Spleen (tissue), 11 donors: ENCODE data around the gene IL17B. TPM values are rescaled to one million over a fixed set of nuclear protein-coding genes. Genes with fewer than 3 reads are reported as not detected.

Experiments
- DNase-seq: peaks from one replicate; pipeline ENCODE4 v3.0.0-alpha.2; 2020
- H3K27ac ChIP-seq, 8 donors: fragments of 200-600 bp; sonication (generic) in 7 of 8; 1 replicate in 4 of 8; 2 replicates in 4 of 8; pipeline versions ENCODE4 v1.5.0 to v1.8.0; 2016 to 2021; ENCODE audit warnings: inconsistent platforms in 4 of 8, mild to moderate bottlenecking in 4 of 8, moderate library complexity in 1 of 8
- H3K27me3 ChIP-seq, 7 donors: fragments of 200-600 bp; sonication (generic) in 6 of 7; replicated peaks in 1 of 7; 1 replicate in 4 of 7; 2 replicates in 3 of 7; pipeline versions ENCODE4 v1.5.0 to v1.8.0; 2016 to 2021; ENCODE audit warnings: inconsistent platforms in 3 of 7, mild to moderate bottlenecking in 1 of 7
- H3K36me3 ChIP-seq, 6 donors: fragments of 200-600 bp; sonication (generic) in 5 of 6; 1 replicate in 4 of 6; 2 replicates in 2 of 6; pipeline versions ENCODE4 v1.5.0 to v1.8.0; 2016 to 2021; ENCODE audit warnings: inconsistent platforms in 2 of 6
- H3K4me1 ChIP-seq, 6 donors: fragments of 200-600 bp; sonication (generic) in 5 of 6; 1 replicate in 3 of 6; 2 replicates in 3 of 6; pipeline versions ENCODE4 v1.5.0 to v1.8.0; 2016 to 2021; ENCODE audit warnings: inconsistent platforms in 3 of 6
- H3K4me3 ChIP-seq, 8 donors: fragments of 200-600 bp; sonication (generic) in 7 of 8; 1 replicate in 4 of 8; 2 replicates in 4 of 8; pipeline versions ENCODE4 v1.5.0 to v1.8.0; 2016 to 2021; ENCODE audit warnings: inconsistent platforms in 4 of 8, mild to moderate bottlenecking in 4 of 8, moderate library complexity in 2 of 8
- H3K9me3 ChIP-seq, 8 donors: fragments of 200-600 bp; sonication (generic) in 7 of 8; 1 replicate in 4 of 8; 2 replicates in 4 of 8; pipeline versions ENCODE4 v1.5.0 to v1.8.0; 2016 to 2021; ENCODE audit warnings: inconsistent platforms in 4 of 8
- POLR2A ChIP-seq, 3 donors: fragments of 450-650 bp; IDR thresholded peaks; one replicate each; pipeline ENCODE4 v1.5.1; 2017; ENCODE audit warnings: antibody characterized with exemption in 3 of 3, mild to moderate bottlenecking in 1 of 3
- POLR2AphosphoS5 ChIP-seq, 3 donors: sonication (generic); formaldehyde crosslinking; IDR thresholded peaks; one replicate each; pipeline ENCODE4 v1.5.1; 2017; ENCODE audit warnings: antibody characterized with exemption in 3 of 3
- WGBS, 5 donors: extraction: QIAGEN DNeasy Blood & Tissue Kit in 3 of 5; methylation state at CpG; one replicate each; pipeline versions ENCODE4 v1.1.5 to v1.1.7; 2013 to 2018; 5-methylcytosine and 5-hydroxymethylcytosine counted together
- intact Hi-C: fragments of 100-400 bp; cut with DNase I; formaldehyde crosslinking; loops from one replicate; pipeline ENCODE4 v1.15.0; 2023; ENCODE audit warnings: low total_unique reads
- polyA plus RNA-seq, 3 donors: library from polyadenylated mRNA; stranded (reverse); fragments of 200-250 nt; gene quantifications; one replicate each; pipeline ENCODE4 v1.2.1, GENCODE V29; 2013
- total RNA-seq, 7 donors: library from RNA; depleted of rRNA in 3 of 7; stranded (reverse); fragments of >200 nt in 3 of 7; fragmentation: NEBNext Ultra II Directional in 4 of 7; extraction: Animal tissue kit (Norgen Biotek cat#: 25700) in 4 of 7; gene quantifications; one replicate each; pipeline versions ENCODE4 v1.1.0 to v1.2.1, GENCODE V29; 2016 to 2021
- TF ChIP-seq, protein P1 (sequence below), 11 experiments: fragments of 200-600 bp in 7 of 11; fragments of 450-650 bp in 4 of 11; sonication (generic) in 4 of 11; IDR thresholded peaks in 8 of 11; conservative IDR thresholded peaks in 3 of 11; 1 replicate in 7 of 11; 2 replicates in 4 of 11; pipeline versions ENCODE4 v1.4.0 to v1.8.0; 2016 to 2021; ENCODE audit warnings: antibody characterized with exemption in 11 of 11, inconsistent platforms in 4 of 11, mild to moderate bottlenecking in 1 of 11
- donor health status: healthy with polysubstance abuse.
- donor health status: DM: no; HTN: no; CAD: no; lungs with moderate emphysema.
- donor health status: DM: no; HTN: no; CAD: no.
- donor health status: Bipolar disorder and iron deficiency.
- donor health status: healthy.
- donor health status: DM: no; HTN: no; CAD: no.
- donor health status: DM: yes; HTN: yes; CAD: no.

Gene IL17B
- total and polyA plus RNA-seq, 10 donors = 0.30 to 1.4 (median 0.60) TPM; not detected in 4

- peak overlapping the region in 3 of 8 donors; percentile 79 to 90 (median 88) for H3K27ac ChIP-seq
- intact Hi-C loops = no loop called here
- DNase-seq = no peak
- H3K4me1 ChIP-seq = peaks cover 4 to 49% (median 30%) of the 10 kb centered on the region in 6 donors
- TF ChIP-seq, protein P1, sequence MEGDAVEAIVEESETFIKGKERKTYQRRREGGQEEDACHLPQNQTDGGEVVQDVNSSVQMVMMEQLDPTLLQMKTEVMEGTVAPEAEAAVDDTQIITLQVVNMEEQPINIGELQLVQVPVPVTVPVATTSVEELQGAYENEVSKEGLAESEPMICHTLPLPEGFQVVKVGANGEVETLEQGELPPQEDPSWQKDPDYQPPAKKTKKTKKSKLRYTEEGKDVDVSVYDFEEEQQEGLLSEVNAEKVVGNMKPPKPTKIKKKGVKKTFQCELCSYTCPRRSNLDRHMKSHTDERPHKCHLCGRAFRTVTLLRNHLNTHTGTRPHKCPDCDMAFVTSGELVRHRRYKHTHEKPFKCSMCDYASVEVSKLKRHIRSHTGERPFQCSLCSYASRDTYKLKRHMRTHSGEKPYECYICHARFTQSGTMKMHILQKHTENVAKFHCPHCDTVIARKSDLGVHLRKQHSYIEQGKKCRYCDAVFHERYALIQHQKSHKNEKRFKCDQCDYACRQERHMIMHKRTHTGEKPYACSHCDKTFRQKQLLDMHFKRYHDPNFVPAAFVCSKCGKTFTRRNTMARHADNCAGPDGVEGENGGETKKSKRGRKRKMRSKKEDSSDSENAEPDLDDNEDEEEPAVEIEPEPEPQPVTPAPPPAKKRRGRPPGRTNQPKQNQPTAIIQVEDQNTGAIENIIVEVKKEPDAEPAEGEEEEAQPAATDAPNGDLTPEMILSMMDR (IDR thresholded peaks at IDR 0.05 in 8 of 11, conservative IDR thresholded peaks at IDR 0.05 in 3 of 11) = no peak
- TF ChIP-seq POLR2AphosphoS5 (IDR thresholded peaks at IDR 0.05) = no peak
- no peak for TF ChIP-seq POLR2A (IDR thresholded peaks at IDR 0.05)
- H3K4me3 ChIP-seq = peak overlapping the region in 2 of 8 donors; percentile 85 to 92
- H3K36me3 ChIP-seq = peaks cover 0 to 22% (median 8%) of the 10 kb centered on the region in 6 donors
- WGBS, 5 donors = 86 to 93% (median 87%) methylated on average over 8 of the region's 8 CpGs
- H3K27me3 ChIP-seq = no peaks in the 10 kb centered on the region
- H3K9me3 ChIP-seq = no peaks in the 10 kb centered on the region
Measured at GRCh38 chr5:149358868-149359495, 20.1 kb downstream of the IL17B start.

- peak overlapping the region; percentile 66 to 92 (median 76) for H3K4me3 ChIP-seq
- peaks cover 0 to 28% (median 14%) of the 10 kb centered on the region in 6 donors for H3K36me3 ChIP-seq
- no peak for TF ChIP-seq POLR2AphosphoS5 (IDR thresholded peaks at IDR 0.05)
- TF ChIP-seq, protein P1 (IDR thresholded peaks at IDR 0.05 in 8 of 11, conservative IDR thresholded peaks at IDR 0.05 in 3 of 11) = no peak
- no peak for TF ChIP-seq POLR2A (IDR thresholded peaks at IDR 0.05)
- no peaks in the 10 kb centered on the region for H3K27me3 ChIP-seq
- intact Hi-C loops = no loop called here
- 0 to 1% (median 1%) methylated on average over 14 to 18 of the region's 18 CpGs for WGBS, 5 donors
- H3K27ac ChIP-seq = peak overlapping the region; percentile 67 to 90 (median 77)
- peak; percentile 90 for DNase-seq
- no peaks in the 10 kb centered on the region for H3K9me3 ChIP-seq
- peaks cover 4 to 49% (median 30%) of the 10 kb centered on the region in 6 donors for H3K4me1 ChIP-seq
Measured at GRCh38 chr5:149358294-149358651, 20.8 kb downstream of the IL17B start.

DNA sequence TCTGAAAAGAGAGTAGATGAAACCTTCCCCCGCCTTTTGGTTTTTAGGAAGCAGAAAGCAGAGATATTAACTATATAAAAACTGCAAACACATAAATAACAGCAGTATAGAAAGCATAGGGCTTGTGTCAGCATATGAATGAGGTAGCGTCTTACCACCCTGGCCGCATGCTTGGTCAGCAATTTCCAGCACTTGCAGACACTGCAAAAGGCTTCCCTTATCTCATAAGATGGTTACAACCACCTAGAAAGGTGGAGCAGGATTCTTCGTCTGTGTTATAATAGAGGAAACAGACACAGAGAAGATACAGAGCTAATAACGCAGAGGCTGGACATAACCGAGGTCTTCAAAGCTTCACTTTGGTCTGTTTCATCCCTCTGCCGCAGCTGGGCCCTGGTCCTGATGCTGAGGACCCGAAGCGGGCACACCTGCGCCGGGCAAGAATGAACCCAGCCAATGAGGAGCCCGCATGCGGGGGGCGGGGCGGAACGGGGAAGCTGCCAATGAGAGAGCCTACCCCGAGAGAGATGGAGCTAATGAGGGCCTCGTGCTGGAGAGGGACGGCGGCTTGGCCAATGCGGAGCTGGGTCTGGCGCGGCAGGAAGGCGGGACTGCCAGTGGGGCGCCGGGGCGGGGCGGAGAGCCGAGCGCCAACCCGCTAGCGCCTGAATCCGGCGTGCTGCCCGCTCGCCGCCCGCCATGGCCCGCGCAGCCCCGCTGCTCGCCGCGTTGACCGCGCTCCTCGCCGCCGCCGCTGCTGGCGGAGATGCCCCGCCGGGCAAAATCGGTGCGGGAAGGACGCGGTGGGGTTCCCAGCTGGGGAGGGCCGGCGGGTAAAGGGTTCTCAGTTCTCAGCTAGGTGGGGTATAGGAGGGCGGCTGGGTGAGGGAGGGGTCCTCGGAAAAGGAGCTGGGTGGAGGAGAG lies 21.5 kb downstream of the IL17B start, which contains the start of gene PCYOX1L:
Gene PCYOX1L (plus strand): TSS at position 677 of the 924 bp plus-strand sequence. CDS start 23 bp downstream, at position 700.
- Histone ChIP-seq H3K4me1 (peaks cover 4 to 56% (median 30%) of the 10 kb centered on the region in 6 donors), H3K36me3 (peaks cover 0 to 34% (median 15%) of the 10 kb centered on the region in 6 donors), H3K9me3 (no peaks in the 10 kb centered on the region), H3K27ac (peak within 1 kb of the TSS; percentile 67 to 90 (median 77)), H3K27me3 (no peaks in the 10 kb centered on the region), H3K4me3 (peak within 1 kb of the TSS; percentile 66 to 92 (median 76))
- intact Hi-C loops = no loop called here
- peak; percentile 98 for DNase-seq
- TF ChIP-seq, protein P1 (IDR thresholded peaks at IDR 0.05 in 8 of 11, conservative IDR thresholded peaks at IDR 0.05 in 3 of 11) = peak in 1 of 11 experiments; percentile 25
- TF ChIP-seq POLR2AphosphoS5 (IDR thresholded peaks at IDR 0.05) (peak; percentile 67 to 81 (median 77)), POLR2A (IDR thresholded peaks at IDR 0.05) (no peak)
- WGBS, 5 donors = 2 to 3% (median 2%) methylated on average over 32 to 61 of the region's 61 CpGs
